Stimulated activated CD8-positive, alpha-beta memory T cell treated with anti-CD3 and anti-CD28 coated beads, Interleukin-12 subunit alpha, Interleukin-12 subunit beta, amount 100 ng/mL, for 1 hour (primary cell): Measurements from ENCODE around the gene RPLP1.
A peak's percentile ranks its signal among the peaks of the same experiment; 100 is the strongest.

ENCODE experiments used
- DNase-seq: peaks from one replicate; pipeline ENCODE4 v3.0.0-alpha.2; 2020; ENCODE audit warnings: low read depth

The RPLP1 gene

GRCh38 chr15:69452692-69453521 lies at the start of gene RPLP1:
Gene RPLP1, plus strand, starts transcription at chr15:69452818. Its CDS starts 131 bp downstream, at chr15:69452949.
- DNase-seq: peak; percentile 96

- DNase-seq: no peak
Observed at GRCh38 chr15:69403594-69403993, 49.0 kb upstream of the RPLP1 start.

GRCh38 chr15:69405110-69405509 lies 47.5 kb upstream of the RPLP1 start:
- no peak for DNase-seq

GRCh38 chr15:69407719-69408400 lies 44.8 kb upstream of the RPLP1 start:
- DNase-seq: no peak

- DNase-seq: no peak
Observed at GRCh38 chr15:69408841-69409240, 43.8 kb upstream of the RPLP1 start.

- DNase-seq: no peak
Observed at GRCh38 chr15:69410248-69410874, 42.3 kb upstream of the RPLP1 start.

- DNase-seq: no peak
Observed at GRCh38 chr15:69412274-69412673, 40.3 kb upstream of the RPLP1 start.

- no peak for DNase-seq
Observed at GRCh38 chr15:69412701-69413100, 39.9 kb upstream of the RPLP1 start.

- DNase-seq: peak; percentile 90
Observed at GRCh38 chr15:69413822-69414700, 38.6 kb upstream of the RPLP1 start, which contains the start of gene KIF23. Gene KIF23, plus strand, starts transcription at chr15:69414349. Its CDS starts 117 bp downstream, at chr15:69414466.

- no peak for DNase-seq
Observed at GRCh38 chr15:69414701-69415167, 37.9 kb upstream of the RPLP1 start.

GRCh38 chr15:69415381-69415780 lies 37.2 kb upstream of the RPLP1 start:
- DNase-seq: no peak

GRCh38 chr15:69417581-69417980 lies 35.0 kb upstream of the RPLP1 start:
- no peak for DNase-seq

GRCh38 chr15:69421498-69421897 lies 31.1 kb upstream of the RPLP1 start:
- no peak for DNase-seq

- DNase-seq: no peak
Observed at GRCh38 chr15:69422336-69422895, 30.2 kb upstream of the RPLP1 start.

- no peak for DNase-seq
Observed at GRCh38 chr15:69424001-69424400, 28.6 kb upstream of the RPLP1 start.

GRCh38 chr15:69424748-69425413 lies 27.7 kb upstream of the RPLP1 start:
- DNase-seq: no peak

GRCh38 chr15:69433831-69434230 lies 18.8 kb upstream of the RPLP1 start:
- no peak for DNase-seq

- no peak for DNase-seq
Observed at GRCh38 chr15:69434238-69434637, 18.4 kb upstream of the RPLP1 start.

- DNase-seq: no peak
Observed at GRCh38 chr15:69434679-69435078, 17.9 kb upstream of the RPLP1 start.

- DNase-seq: no peak
Observed at GRCh38 chr15:69435985-69436384, 16.6 kb upstream of the RPLP1 start.

GRCh38 chr15:69436951-69437350 lies 15.7 kb upstream of the RPLP1 start:
- no peak for DNase-seq
